Measurements from ENCODE around the gene UBE2QL1. TPM values are rescaled to one million over a fixed set of nuclear protein-coding genes. Genes with fewer than 3 reads are reported as not detected.

Gene UBE2QL1
- total and polyA plus RNA-seq, 8 donors, result 0.13 to 2.4 (median 0.63) TPM

GRCh38 chr5:6498968-6499367 lies 50.3 kb downstream of the UBE2QL1 start:
- Histone ChIP-seq H3K27ac (no peak overlapping the region), H3K4me1 (peaks cover 4 to 20% (median 14%) of the 10 kb centered on the region in 3 donors), H3K4me3 (no peak overlapping the region), H3K27me3 (no peaks in the 10 kb centered on the region), H3K36me3 (no peaks in the 10 kb centered on the region), H3K9me3 (no peaks in the 10 kb centered on the region)
- TF ChIP-seq CTCF (IDR thresholded peaks at IDR 0.05), result no peak
- ATAC-seq (no peak), FAIRE-seq (no peak), DNase-seq (no peak)
- 84% methylated on average over 4 of the region's 4 CpGs for WGBS, 2 donors
- intact Hi-C loops (cut with DNase I), result no loop called here

- 66 to 73% methylated on average over 7 of the region's 7 CpGs for WGBS, 2 donors
- DNase-seq (no peak), FAIRE-seq (no peak), ATAC-seq (no peak)
- no peaks in the 10 kb centered on the region for H3K9me3 ChIP-seq
- no peak overlapping the region for H3K27ac ChIP-seq
- H3K4me3 ChIP-seq, result no peak overlapping the region
- no peaks in the 10 kb centered on the region for H3K4me1 ChIP-seq
- no peak for TF ChIP-seq CTCF (IDR thresholded peaks at IDR 0.05)
- no peaks in the 10 kb centered on the region for H3K36me3 ChIP-seq
- intact Hi-C loops (cut with DNase I), result no loop called here
- H3K27me3 ChIP-seq, result no peaks in the 10 kb centered on the region
Measured at GRCh38 chr5:6501701-6502100, 53.0 kb downstream of the UBE2QL1 start.

- FAIRE-seq (no peak), ATAC-seq (no peak), DNase-seq (no peak)
- Histone ChIP-seq H3K27me3 (no peaks in the 10 kb centered on the region), H3K9me3 (no peaks in the 10 kb centered on the region), H3K4me3 (no peak overlapping the region), H3K36me3 (no peaks in the 10 kb centered on the region), H3K4me1 (no peaks in the 10 kb centered on the region), H3K27ac (no peak overlapping the region)
- TF ChIP-seq CTCF (IDR thresholded peaks at IDR 0.05), result no peak
- WGBS, 2 donors, result 76 to 91% methylated on average over 4 of the region's 4 CpGs
- intact Hi-C loops (cut with DNase I), result no loop called here
Measured at GRCh38 chr5:6502421-6502820, 53.8 kb downstream of the UBE2QL1 start.

GRCh38 chr5:6503342-6503741 lies 54.7 kb downstream of the UBE2QL1 start:
- no peak for FAIRE-seq
- no peak for TF ChIP-seq CTCF (IDR thresholded peaks at IDR 0.05)
- ATAC-seq, result no peak
- H3K4me3 ChIP-seq, result no peak overlapping the region
- WGBS, 2 donors, result 79 to 84% methylated on average over 4 of the region's 4 CpGs
- H3K9me3 ChIP-seq, result no peaks in the 10 kb centered on the region
- no peaks in the 10 kb centered on the region for H3K36me3 ChIP-seq
- no peak for DNase-seq
- no peaks in the 10 kb centered on the region for H3K27me3 ChIP-seq
- no peaks in the 10 kb centered on the region for H3K4me1 ChIP-seq
- H3K27ac ChIP-seq, result no peak overlapping the region
- intact Hi-C loops (cut with DNase I), result no loop called here

- ATAC-seq, result peak in 2 of 4 donors; percentile 86 to 88
- Histone ChIP-seq H3K27me3 (no peaks in the 10 kb centered on the region), H3K9me3 (no peaks in the 10 kb centered on the region), H3K27ac (no peak overlapping the region), H3K4me1 (no peaks in the 10 kb centered on the region), H3K4me3 (no peak overlapping the region), H3K36me3 (no peaks in the 10 kb centered on the region)
- no peak for FAIRE-seq
- no peak for DNase-seq
- 56 to 59% methylated on average over 8 of the region's 8 CpGs for WGBS, 2 donors
- no peak for TF ChIP-seq CTCF (IDR thresholded peaks at IDR 0.05)
- intact Hi-C loops (cut with DNase I), result no loop called here
Measured at GRCh38 chr5:6504677-6505415, 56.2 kb downstream of the UBE2QL1 start.

All from pancreas (tissue), 10 donors.